Gastroesophageal sphincter (tissue), 4 donors: Measurements from ENCODE around the gene KISS1R. TPM values are rescaled to one million over a fixed set of nuclear protein-coding genes. Genes with fewer than 3 reads are reported as not detected.

Experiments
- ATAC-seq: fragments of 150-250 bp; one replicate; pipeline ENCODE4 v1.9.1; 2016; ENCODE audit warnings: mild to moderate bottlenecking, moderate library complexity
- H3K27ac ChIP-seq, 4 donors: fragments of 200-600 bp; sonication (generic) in 3 of 4; 1 replicate in 3 of 4; 2 replicates in 1 of 4; pipeline ENCODE4 v1.5.1; 2016 to 2019
- H3K27me3 ChIP-seq: fragments of 200-600 bp; sonication (generic); one replicate; pipeline ENCODE4 v1.5.1; 2019
- H3K36me3 ChIP-seq, 2 donors: fragments of 200-600 bp; sonication (generic); one replicate each; pipeline ENCODE4 v1.5.1; 2019; ENCODE audit warnings: control low read depth in 1 of 2
- H3K4me1 ChIP-seq, 3 donors: fragments of 200-600 bp; sonication (generic); 1 replicate in 2 of 3; 2 replicates in 1 of 3; pipeline ENCODE4 v1.5.1; 2016 to 2019; ENCODE audit warnings: control low read depth in 2 of 3
- H3K4me3 ChIP-seq, 2 donors: fragments of 200-600 bp; sonication (generic); one replicate each; pipeline ENCODE4 v1.5.1; 2019; ENCODE audit warnings: mild to moderate bottlenecking in 1 of 2, moderate library complexity in 1 of 2
- H3K9me3 ChIP-seq, 3 donors: fragments of 200-600 bp; sonication (generic); one replicate each; pipeline ENCODE4 v1.5.1; 2017 to 2019; ENCODE audit warnings: control low read depth in 2 of 3
- CTCF ChIP-seq, 4 experiments: fragments of 200-600 bp in 2 of 4; fragments of 450-650 bp in 2 of 4; sonication (generic) in 1 of 4; IDR thresholded peaks; one replicate each; pipeline ENCODE4 v1.5.1; 2017 to 2019; ENCODE audit warnings: antibody characterized with exemption in 4 of 4, mild to moderate bottlenecking in 2 of 4, moderate library complexity in 2 of 4
- EP300 ChIP-seq: sonication (generic); formaldehyde crosslinking; IDR thresholded peaks from one replicate; pipeline ENCODE4 v1.6.1; 2017; ENCODE audit warnings: antibody characterized with exemption, mild to moderate bottlenecking
- POLR2A ChIP-seq, 2 donors: fragments of 450-650 bp; IDR thresholded peaks; one replicate each; pipeline ENCODE4 v1.6.1; 2017; ENCODE audit warnings: antibody characterized with exemption in 2 of 2, mild to moderate bottlenecking in 2 of 2, moderate library complexity in 1 of 2
- POLR2AphosphoS5 ChIP-seq: sonication (generic); formaldehyde crosslinking; IDR thresholded peaks from one replicate; pipeline ENCODE4 v1.6.1; 2017; ENCODE audit warnings: antibody characterized with exemption
- WGBS, 2 donors: methylation state at CpG; one replicate each; pipeline ENCODE4 v1.1.5; 2018; ENCODE audit warnings: low coverage in 1 of 2; 5-methylcytosine and 5-hydroxymethylcytosine counted together
- total RNA-seq, 4 donors: library from RNA; depleted of rRNA; stranded (reverse); fragments of >200 nt; gene quantifications; one replicate each; pipeline ENCODE4 v1.1.0, GENCODE V29; 2016

The KISS1R gene
- total RNA-seq, 4 donors from 2014 or later, result not detected

- WGBS, 2 donors, result no CpG with 5 or more reads among the region's 64 CpGs
- Histone ChIP-seq H3K36me3 (peaks cover 0 to 4% of the 10 kb centered on the region in 2 donors), H3K4me3 (peak overlapping the region; percentile 1 to 48), H3K4me1 (peaks cover 0 to 33% (median 4%) of the 10 kb centered on the region in 3 donors), H3K27ac (peak overlapping the region in 3 of 4 donors; percentile 79 to 87 (median 84)), H3K27me3 (no peaks in the 10 kb centered on the region), H3K9me3 (no peaks in the 10 kb centered on the region)
- ATAC-seq, result peak; percentile 85
- no peak for TF ChIP-seq EP300
- peak in 1 of 4 experiments; percentile 24 for TF ChIP-seq CTCF (IDR thresholded peaks at IDR 0.05)
- peak; percentile 23 for TF ChIP-seq POLR2AphosphoS5
Measured at GRCh38 chr19:940591-941291, 23.6 kb downstream of the KISS1R start.

- peak overlapping the region in 3 of 4 donors; percentile 79 to 87 (median 84) for H3K27ac ChIP-seq
- TF ChIP-seq POLR2AphosphoS5, result no peak
- TF ChIP-seq CTCF (IDR thresholded peaks at IDR 0.05), result no peak
- no peak for TF ChIP-seq POLR2A (IDR thresholded peaks at IDR 0.05)
- TF ChIP-seq EP300, result no peak
- H3K36me3 ChIP-seq, result peaks cover 0 to 4% of the 10 kb centered on the region in 2 donors
- ATAC-seq, result no peak
- no peaks in the 10 kb centered on the region for H3K9me3 ChIP-seq
- H3K4me1 ChIP-seq, result peaks cover 0 to 28% (median 4%) of the 10 kb centered on the region in 3 donors
- peak overlapping the region; percentile 1 to 48 for H3K4me3 ChIP-seq
- WGBS, 2 donors, result 83 to 100% methylated on average over 1 to 8 of the region's 45 CpGs
- no peaks in the 10 kb centered on the region for H3K27me3 ChIP-seq
Measured at GRCh38 chr19:941292-942132, 24.4 kb downstream of the KISS1R start.

- WGBS, 2 donors, result 88% methylated on average over 3 of the region's 32 CpGs; no CpG with 5 or more reads in 1 of the 2 donors
- ATAC-seq, result no peak
- TF ChIP-seq POLR2AphosphoS5 (no peak), CTCF (IDR thresholded peaks at IDR 0.05) (no peak), POLR2A (IDR thresholded peaks at IDR 0.05) (no peak), EP300 (no peak)
- Histone ChIP-seq H3K27me3 (no peaks in the 10 kb centered on the region), H3K9me3 (no peaks in the 10 kb centered on the region), H3K36me3 (peaks cover 0 to 4% of the 10 kb centered on the region in 2 donors), H3K4me3 (no peak overlapping the region), H3K4me1 (peaks cover 0 to 28% (median 4%) of the 10 kb centered on the region in 3 donors), H3K27ac (no peak overlapping the region)
Measured at GRCh38 chr19:942133-942645, 25.1 kb downstream of the KISS1R start.

- H3K36me3 ChIP-seq, result peaks cover 0 to 9% of the 10 kb centered on the region in 2 donors
- 92 to 97% methylated on average over 5 to 6 of the region's 17 CpGs for WGBS, 2 donors
- H3K27ac ChIP-seq, result no peak overlapping the region
- no peaks in the 10 kb centered on the region for H3K27me3 ChIP-seq
- H3K9me3 ChIP-seq, result no peaks in the 10 kb centered on the region
- peaks cover 0 to 28% (median 4%) of the 10 kb centered on the region in 3 donors for H3K4me1 ChIP-seq
- H3K4me3 ChIP-seq, result no peak overlapping the region
- no peak for TF ChIP-seq CTCF (IDR thresholded peaks at IDR 0.05)
- no peak for TF ChIP-seq EP300
- no peak for TF ChIP-seq POLR2AphosphoS5
- TF ChIP-seq POLR2A (IDR thresholded peaks at IDR 0.05), result no peak
- ATAC-seq, result no peak
Measured at GRCh38 chr19:943551-944170, 26.5 kb downstream of the KISS1R start.
